ENCODE data around the gene ZBTB43.
"Not testable (repeated sequence)": the region's sequence is repeated elsewhere in the genome, so short reads cannot be mapped to it uniquely, and the experiment has no call there.

The ZBTB43 gene

DNA sequence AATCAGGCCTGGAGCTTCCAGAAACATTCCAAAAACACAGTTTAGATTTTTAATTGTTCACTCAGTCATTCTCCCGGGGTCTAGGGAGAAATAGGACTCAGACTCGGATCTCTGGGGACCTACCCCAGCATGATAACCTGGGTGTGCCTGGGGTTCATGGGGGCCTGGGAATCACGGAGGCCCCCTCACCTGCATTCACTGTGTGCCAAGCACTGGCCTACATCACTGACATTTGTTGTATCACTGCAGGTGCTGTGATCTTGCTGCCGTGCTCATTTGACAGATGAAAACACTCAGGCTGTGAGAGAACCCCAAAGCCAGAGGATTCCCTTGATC, 22.8 kb upstream of the ZBTB43 start:
- no peak for TF ChIP-seq EZH2 (IDR thresholded peaks at IDR 0.05; ENCODE audit: borderline replicate concordance, low read depth, low read length, severe bottlenecking)
- TF ChIP-seq CTCF (IDR thresholded peaks at IDR 0.05; ENCODE audit: borderline replicate concordance, extremely low read depth, low read length, poor library complexity, severe bottlenecking): no peak
- H3K27ac ChIP-seq (ENCODE audit: low read length): no peak overlapping the region
- H3K9me3 ChIP-seq (ENCODE audit: insufficient read depth, low read length, severe bottlenecking): no peaks in the 10 kb centered on the region
- H3K4me1 ChIP-seq (ENCODE audit: insufficient read depth, low read length): peaks cover 3% of the 10 kb centered on the region; the same call in 1 of the 2 replicates
- no peaks in the 10 kb centered on the region for H4K20me1 ChIP-seq (ENCODE audit: insufficient read depth, low read length)
- H3K4me2 ChIP-seq (ENCODE audit: insufficient read depth, low read length): no peak overlapping the region
- DNase-seq (no peak), ATAC-seq (ENCODE audit: insufficient read depth, low read depth) (no peak)
- H3K4me3 ChIP-seq (ENCODE audit: low read depth in 1 of 2, low read length in 2 of 2): no peak overlapping the region
- no peaks in the 10 kb centered on the region for H3K36me3 ChIP-seq (ENCODE audit: insufficient read depth, low read length)
- no peak overlapping the region for H2AFZ ChIP-seq (ENCODE audit: low read depth, low read length)
- H3K9ac ChIP-seq (ENCODE audit: low read depth, low read length): no peak overlapping the region
- no peaks in the 10 kb centered on the region for H3K27me3 ChIP-seq (ENCODE audit: insufficient read depth, low read length, poor library complexity)
- no peaks in the 10 kb centered on the region for H3K79me2 ChIP-seq (ENCODE audit: insufficient read depth, low read length)

DNA sequence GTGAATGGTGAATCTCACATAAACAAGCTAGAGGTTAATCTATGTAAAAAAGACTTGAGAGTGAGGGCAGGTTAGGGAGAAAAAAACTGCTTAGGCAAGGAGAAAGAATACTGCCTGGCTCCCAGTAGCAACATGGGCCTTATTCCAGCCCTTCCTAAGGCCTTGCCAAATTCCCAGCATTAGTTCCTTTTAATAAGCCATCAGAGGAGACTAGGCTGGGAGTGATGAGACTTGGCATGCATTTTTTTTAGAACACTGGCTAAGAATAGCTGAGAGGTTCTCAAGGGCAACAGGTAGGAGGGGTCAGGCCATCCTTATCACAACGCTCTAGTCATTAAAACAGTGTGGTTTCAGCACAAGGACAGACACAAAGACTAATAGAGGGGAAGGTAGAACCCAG, 20.9 kb upstream of the ZBTB43 start:
- Histone ChIP-seq H2AFZ (ENCODE audit: low read depth, low read length) (no peak overlapping the region), H3K4me1 (ENCODE audit: insufficient read depth, low read length) (peaks cover 3% of the 10 kb centered on the region; the same call in 1 of the 2 replicates), H3K9ac (ENCODE audit: low read depth, low read length) (no peak overlapping the region), H3K79me2 (ENCODE audit: insufficient read depth, low read length) (no peaks in the 10 kb centered on the region), H3K4me2 (ENCODE audit: insufficient read depth, low read length) (no peak overlapping the region), H3K36me3 (ENCODE audit: insufficient read depth, low read length) (no peaks in the 10 kb centered on the region), H3K4me3 (ENCODE audit: low read depth in 1 of 2, low read length in 2 of 2) (no peak overlapping the region), H3K9me3 (ENCODE audit: insufficient read depth, low read length, severe bottlenecking) (no peaks in the 10 kb centered on the region), H3K27ac (ENCODE audit: low read length) (no peak overlapping the region), H4K20me1 (ENCODE audit: insufficient read depth, low read length) (no peaks in the 10 kb centered on the region), H3K27me3 (ENCODE audit: insufficient read depth, low read length, poor library complexity) (peaks cover 2% of the 10 kb centered on the region)
- TF ChIP-seq EZH2 (IDR thresholded peaks at IDR 0.05; ENCODE audit: borderline replicate concordance, low read depth, low read length, severe bottlenecking): no peak
- no peak for TF ChIP-seq CTCF (IDR thresholded peaks at IDR 0.05; ENCODE audit: borderline replicate concordance, extremely low read depth, low read length, poor library complexity, severe bottlenecking)
- ATAC-seq (ENCODE audit: insufficient read depth, low read depth) (no peak), DNase-seq (no peak)

GRCh38 chr9:126784401-126784800, 20.4 kb upstream of the ZBTB43 start:
- DNase-seq (no peak), ATAC-seq (ENCODE audit: insufficient read depth, low read depth) (no peak)
- TF ChIP-seq EZH2 (IDR thresholded peaks at IDR 0.05; ENCODE audit: borderline replicate concordance, low read depth, low read length, severe bottlenecking): no peak
- TF ChIP-seq CTCF (IDR thresholded peaks at IDR 0.05; ENCODE audit: borderline replicate concordance, extremely low read depth, low read length, poor library complexity, severe bottlenecking): no peak
- Histone ChIP-seq H3K9ac (ENCODE audit: low read depth, low read length) (no peak overlapping the region), H4K20me1 (ENCODE audit: insufficient read depth, low read length) (no peaks in the 10 kb centered on the region), H3K9me3 (ENCODE audit: insufficient read depth, low read length, severe bottlenecking) (no peaks in the 10 kb centered on the region), H3K4me3 (ENCODE audit: low read depth in 1 of 2, low read length in 2 of 2) (no peak overlapping the region), H3K36me3 (ENCODE audit: insufficient read depth, low read length) (no peaks in the 10 kb centered on the region), H2AFZ (ENCODE audit: low read depth, low read length) (no peak overlapping the region), H3K27ac (ENCODE audit: low read length) (no peak overlapping the region), H3K27me3 (ENCODE audit: insufficient read depth, low read length, poor library complexity) (peaks cover 2% of the 10 kb centered on the region), H3K4me1 (ENCODE audit: insufficient read depth, low read length) (peaks cover 3% of the 10 kb centered on the region; the same call in 1 of the 2 replicates), H3K4me2 (ENCODE audit: insufficient read depth, low read length) (no peak overlapping the region), H3K79me2 (ENCODE audit: insufficient read depth, low read length) (no peaks in the 10 kb centered on the region)

- not testable (repeated sequence) for H3K9ac ChIP-seq (ENCODE audit: low read depth, low read length); H3K4me2 ChIP-seq (ENCODE audit: insufficient read depth, low read length); DNase-seq; H3K79me2 ChIP-seq (ENCODE audit: insufficient read depth, low read length); H3K27me3 ChIP-seq (ENCODE audit: insufficient read depth, low read length, poor library complexity); H2AFZ ChIP-seq (ENCODE audit: low read depth, low read length); H3K36me3 ChIP-seq (ENCODE audit: insufficient read depth, low read length); H3K4me1 ChIP-seq (ENCODE audit: insufficient read depth, low read length); ATAC-seq (ENCODE audit: insufficient read depth, low read depth); H4K20me1 ChIP-seq (ENCODE audit: insufficient read depth, low read length); H3K9me3 ChIP-seq (ENCODE audit: insufficient read depth, low read length, severe bottlenecking); H3K4me3 ChIP-seq (ENCODE audit: low read depth in 1 of 2, low read length in 2 of 2); H3K27ac ChIP-seq (ENCODE audit: low read length)
These were observed 20.0 kb upstream of the ZBTB43 start for GRCh38 chr9:126784841-126785240.
